MG63 (cell line): ENCODE data around the gene RTEL1. TPM values are rescaled to one million over a fixed set of nuclear protein-coding genes. Genes with fewer than 3 reads are reported as not detected.

Experiments
- DNase-seq: peaks from one replicate; pipeline ENCODE4 v3.0.0-alpha.2; 2020
- H3K27me3 ChIP-seq: fragments of 250-450 bp; sonication (Bioruptor Pico); 2 replicates; pipeline ENCODE4 v1.5.1; 2020; ENCODE audit warnings: mild to moderate bottlenecking, moderate library complexity
- H3K36me3 ChIP-seq: fragments of 250-450 bp; sonication (Bioruptor Pico); 2 replicates; pipeline ENCODE4 v1.5.1; 2020; ENCODE audit warnings: mild to moderate bottlenecking, moderate library complexity
- H3K4me3 ChIP-seq: fragments of 250-450 bp; sonication (Bioruptor Pico); 2 replicates; pipeline ENCODE4 v1.5.1; 2020; ENCODE audit warnings: mild to moderate bottlenecking, moderate library complexity
- H3K9me3 ChIP-seq: fragments of 250-450 bp; sonication (Bioruptor Pico); 2 replicates; pipeline ENCODE4 v1.5.1; 2020; ENCODE audit warnings: mild to moderate bottlenecking, moderate library complexity
- total RNA-seq: library from RNA; depleted of rRNA; stranded (reverse); fragments of >200 nt; shearing (Covaris generic); gene quantifications from 2 replicates; pipeline ENCODE4 v1.2.3, GENCODE V29; 2014; ENCODE audit warnings: low replicate concordance

Gene RTEL1
- total RNA-seq, 1 experiment from 2014 or later = 13.4 TPM

- H3K4me3 ChIP-seq = no peak overlapping the region
- no peak for DNase-seq
- no peaks in the 10 kb centered on the region for H3K27me3 ChIP-seq
- peaks cover 40% of the 10 kb centered on the region for H3K36me3 ChIP-seq
- H3K9me3 ChIP-seq = 0 out of 2 replicates have a peak, but pooled peaks cover 2% of the 10 kb centered on the region
These were observed 32.1 kb downstream of the RTEL1 start for GRCh38 chr20:63690003-63690897.

GRCh38 chr20:63690898-63691710 lies 33.0 kb downstream of the RTEL1 start:
- Histone ChIP-seq H3K4me3 (no peak overlapping the region), H3K36me3 (peaks cover 38% of the 10 kb centered on the region), H3K9me3 (0 out of 2 replicates have a peak, but pooled peaks cover 2% of the 10 kb centered on the region), H3K27me3 (no peaks in the 10 kb centered on the region)
- DNase-seq = no peak

- Histone ChIP-seq H3K4me3 (no peak overlapping the region), H3K27me3 (no peaks in the 10 kb centered on the region), H3K36me3 (peaks cover 32% of the 10 kb centered on the region), H3K9me3 (0 out of 2 replicates have a peak, but pooled peaks cover 2% of the 10 kb centered on the region)
- no peak for DNase-seq
These were observed 33.8 kb downstream of the RTEL1 start for GRCh38 chr20:63691711-63692435.

- H3K4me3 ChIP-seq = no peak overlapping the region
- peak; percentile 54 for DNase-seq
These were observed 34.4 kb downstream of the RTEL1 start for GRCh38 chr20:63692436-63693082.

GRCh38 chr20:63693083-63693732 lies 35.1 kb downstream of the RTEL1 start:
- H3K9me3 ChIP-seq = 0 out of 2 replicates have a peak, but pooled peaks cover 2% of the 10 kb centered on the region
- no peak for DNase-seq
- H3K36me3 ChIP-seq = peaks cover 35% of the 10 kb centered on the region
- H3K4me3 ChIP-seq = no peak overlapping the region
- no peaks in the 10 kb centered on the region for H3K27me3 ChIP-seq

More at GRCh38 chr20:63692436-63693082, 34.4 kb downstream of the RTEL1 start:
- H3K27me3 ChIP-seq = no peaks in the 10 kb centered on the region
- 0 out of 2 replicates have a peak, but pooled peaks cover 2% of the 10 kb centered on the region for H3K9me3 ChIP-seq
- H3K36me3 ChIP-seq = peaks cover 34% of the 10 kb centered on the region

GRCh38 chr20:63693733-63694583 lies 35.8 kb downstream of the RTEL1 start:
- Histone ChIP-seq H3K27me3 (no peaks in the 10 kb centered on the region), H3K36me3 (peaks cover 33% of the 10 kb centered on the region), H3K9me3 (0 out of 2 replicates have a peak, but pooled peaks cover 2% of the 10 kb centered on the region), H3K4me3 (no peak overlapping the region)
- no peak for DNase-seq

GRCh38 chr20:63694584-63695423 lies 36.7 kb downstream of the RTEL1 start:
- no peak for DNase-seq
- Histone ChIP-seq H3K9me3 (0 out of 2 replicates have a peak, but pooled peaks cover 2% of the 10 kb centered on the region), H3K27me3 (no peaks in the 10 kb centered on the region), H3K36me3 (peaks cover 36% of the 10 kb centered on the region), H3K4me3 (no peak overlapping the region)

- H3K9me3 ChIP-seq = 0 out of 2 replicates have a peak, but pooled peaks cover 2% of the 10 kb centered on the region
- DNase-seq = no peak
- H3K4me3 ChIP-seq = no peak overlapping the region
- H3K27me3 ChIP-seq = no peaks in the 10 kb centered on the region
- H3K36me3 ChIP-seq = peaks cover 43% of the 10 kb centered on the region
These were observed 37.6 kb downstream of the RTEL1 start for GRCh38 chr20:63695424-63696305.

GRCh38 chr20:63696306-63696627 lies 38.2 kb downstream of the RTEL1 start:
- Histone ChIP-seq H3K9me3 (0 out of 2 replicates have a peak, but pooled peaks cover 2% of the 10 kb centered on the region), H3K27me3 (no peaks in the 10 kb centered on the region), H3K4me3 (no peak overlapping the region), H3K36me3 (peaks cover 43% of the 10 kb centered on the region)
- peak; percentile 41 for DNase-seq

- DNase-seq = no peak
These were observed 38.7 kb downstream of the RTEL1 start, which contains the start of gene TNFRSF6B for GRCh38 chr20:63696628-63697356. Gene TNFRSF6B, plus strand, starts transcription at chr20:63696652. Its CDS starts 116 bp downstream, at chr20:63696768.

GRCh38 chr20:63697357-63697867 lies 39.3 kb downstream of the RTEL1 start:
- Histone ChIP-seq H3K27me3 (no peaks in the 10 kb centered on the region), H3K4me3 (no peak overlapping the region), H3K36me3 (peaks cover 45% of the 10 kb centered on the region), H3K9me3 (0 out of 2 replicates have a peak, but pooled peaks cover 2% of the 10 kb centered on the region)
- no peak for DNase-seq

More at GRCh38 chr20:63696628-63697356, 38.7 kb downstream of the RTEL1 start, which contains the start of gene TNFRSF6B:
- Histone ChIP-seq H3K4me3 (no peak within 1 kb of the TSS), H3K36me3 (peaks cover 43% of the 10 kb centered on the region), H3K9me3 (0 out of 2 replicates have a peak, but pooled peaks cover 2% of the 10 kb centered on the region), H3K27me3 (no peaks in the 10 kb centered on the region)

- no peak for DNase-seq
- no peak overlapping the region for H3K4me3 ChIP-seq
These were observed 39.9 kb downstream of the RTEL1 start for GRCh38 chr20:63697868-63698545.

More at GRCh38 chr20:63697868-63698545, 39.9 kb downstream of the RTEL1 start:
- H3K9me3 ChIP-seq = 0 out of 2 replicates have a peak, but pooled peaks cover 2% of the 10 kb centered on the region
- peaks cover 49% of the 10 kb centered on the region for H3K36me3 ChIP-seq
- H3K27me3 ChIP-seq = no peaks in the 10 kb centered on the region
